ENCODE measurements around the gene PRPF31.

DNA sequence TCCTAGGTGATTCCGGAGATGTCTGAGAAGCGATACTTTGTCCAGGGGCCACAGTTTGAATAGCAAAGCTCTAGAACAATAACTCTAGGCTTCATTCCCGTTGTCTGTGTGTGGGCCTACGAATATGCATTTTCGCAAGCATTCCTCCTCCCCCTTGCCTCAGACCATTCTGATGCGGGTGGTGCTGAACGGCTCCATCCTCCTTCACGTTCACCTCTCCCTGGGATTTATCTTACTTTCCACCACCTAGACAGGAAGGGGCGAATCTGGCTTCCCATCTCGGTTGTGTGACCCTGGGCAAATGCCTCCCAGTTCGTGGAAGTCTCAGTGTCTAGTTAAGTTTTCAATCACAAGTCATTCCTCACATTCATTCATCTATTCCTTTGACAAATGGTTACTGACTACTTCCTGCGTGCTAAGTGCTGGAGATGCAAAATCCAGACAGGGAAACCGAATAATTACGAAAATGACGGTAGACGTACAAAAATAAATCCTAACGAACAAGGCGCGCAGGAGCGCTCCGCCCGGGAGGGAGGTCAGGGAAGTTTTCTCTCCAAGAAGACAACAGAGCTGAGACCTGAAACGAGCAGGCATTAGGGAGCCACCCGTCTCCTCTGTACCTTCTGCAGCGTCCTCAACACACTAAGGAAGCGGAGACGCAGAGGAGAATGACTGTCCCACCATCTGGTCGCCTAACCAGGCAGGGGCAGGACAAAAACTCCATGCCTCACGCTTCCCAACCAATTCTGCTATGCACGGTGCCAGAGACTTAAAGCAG is 20.7 kb downstream of the PRPF31 start:
- TF ChIP-seq CTCF (conservative IDR thresholded peaks at IDR 0.05; ENCODE audit: low read length) (no peak), EZH2phosphoT487 (IDR thresholded peaks at IDR 0.05; ENCODE audit: borderline replicate concordance) (no peak)

All from Loucy (cell line).